ENCODE measurements around the gene RFC3. TPM values are rescaled to one million over a fixed set of nuclear protein-coding genes. Genes with fewer than 3 reads are reported as not detected.

The RFC3 gene
- total RNA-seq, 1 experiment from 2014 or later = 59.2 TPM

GRCh38 chr13:33798023-33798422 is 19.9 kb upstream of the RFC3 start:
- H3K27me3 ChIP-seq (ENCODE audit: insufficient read depth, low read length) = no peaks in the 10 kb centered on the region
- no CpG with 5 or more reads among the region's 3 CpGs for WGBS (ENCODE audit: extremely low coverage, insufficient read length, low lambda C conversion rate)
- no peaks in the 10 kb centered on the region; the same call in 1 of the 2 replicates for H3K4me1 ChIP-seq (ENCODE audit: insufficient read depth, low read length)
- no peak overlapping the region for H3K27ac ChIP-seq (ENCODE audit: insufficient read length, low read depth, low read length)
- H3T11ph ChIP-seq (ENCODE audit: low read length) = no peak overlapping the region
- no peak overlapping the region for H4K91ac ChIP-seq (ENCODE audit: insufficient read length, low read depth, low read length)
- no peak overlapping the region for H3K27ac Mint-ChIP-seq
- no peak overlapping the region for H3K4me2 ChIP-seq (ENCODE audit: insufficient read depth, insufficient read length, low read length)
- H3K79me2 ChIP-seq (ENCODE audit: insufficient read depth, low read length) = no peaks in the 10 kb centered on the region
- no peaks in the 10 kb centered on the region for H4K20me1 ChIP-seq (ENCODE audit: control insufficient read depth, insufficient read depth, insufficient read length)
- H3K23me2 ChIP-seq (ENCODE audit: insufficient read length, low read depth, low read length, poor library complexity, severe bottlenecking) = no peaks in the 10 kb centered on the region
- H2BK15ac ChIP-seq (ENCODE audit: low read depth, low read length) = no peak overlapping the region
- no peak overlapping the region for H3K4ac ChIP-seq (ENCODE audit: low read depth, low read length)
- no peak for DNase-seq
- no peak overlapping the region for H2AFZ ChIP-seq (ENCODE audit: low read length)
- H3K4me3 Mint-ChIP-seq = no peak overlapping the region
- no peaks in the 10 kb centered on the region for H3K79me1 ChIP-seq (ENCODE audit: insufficient read depth, low read depth, low read length, poor library complexity, severe bottlenecking)
- no peak overlapping the region for H3K56ac ChIP-seq (ENCODE audit: insufficient read length, low read depth, low read length)
- no peak overlapping the region for H4K5ac ChIP-seq (ENCODE audit: insufficient read length, low read depth, low read length)
- H3K9me3 Mint-ChIP-seq = no peaks in the 10 kb centered on the region
- H2BK5ac ChIP-seq (ENCODE audit: insufficient read length, low read length) = no peak overlapping the region
- no peak overlapping the region for H2BK120ac ChIP-seq (ENCODE audit: low read depth, low read length, poor library complexity, severe bottlenecking)
- H3K4me1 Mint-ChIP-seq = peaks cover 6% of the 10 kb centered on the region in 2 experiments
- H2AK5ac ChIP-seq (ENCODE audit: insufficient read length, low read length) = no peak overlapping the region
- H3K36me3 Mint-ChIP-seq (ENCODE audit: insufficient read depth in 1 of 3, low read depth in 3 of 3) = no peaks in the 10 kb centered on the region
- H3K23ac ChIP-seq (ENCODE audit: insufficient read length, low read depth, low read length) = no peak overlapping the region
- H2BK20ac ChIP-seq (ENCODE audit: low read depth, low read length, poor library complexity, severe bottlenecking) = no peak overlapping the region
- no peak overlapping the region for H4K8ac ChIP-seq (replicated peaks; ENCODE audit: insufficient read length, low read depth, low read length)
- H3K18ac ChIP-seq (ENCODE audit: insufficient read length, low read depth, low read length) = no peak overlapping the region
- H3K14ac ChIP-seq (ENCODE audit: insufficient read depth, low read length) = no peak overlapping the region
- no peaks in the 10 kb centered on the region for H3K9me3 ChIP-seq (ENCODE audit: control insufficient read depth, low read depth, low read length)
- H3K9ac ChIP-seq (ENCODE audit: extremely low read depth, insufficient read length, low read length) = no peak overlapping the region
- TF ChIP-seq CTCF (conservative IDR thresholded peaks at IDR 0.05) = no peak
- no peaks in the 10 kb centered on the region for H3K27me3 Mint-ChIP-seq (ENCODE audit: low read depth)
- no peak overlapping the region for H2BK12ac ChIP-seq (ENCODE audit: insufficient read length, low read depth, low read length)

Data from H9 (cell line).